WERI-Rb-1 (cell line): ENCODE results near the gene SVEP1.
"Not testable (repeated sequence)": the region's sequence is repeated elsewhere in the genome, so short reads cannot be mapped to it uniquely, and the experiment has no call there.

ENCODE experiments used
- DNase-seq: peaks from one replicate; pipeline ENCODE4 v3.0.0-alpha.2; 2020
- H3K27ac ChIP-seq: fragments of 250-450 bp; sonication (Bioruptor Pico); 2 replicates; pipeline ENCODE4 v1.5.1; 2020; ENCODE audit warnings: mild to moderate bottlenecking, moderate library complexity
- H3K27me3 ChIP-seq: fragments of 250-450 bp; sonication (Bioruptor Pico); 2 replicates; pipeline ENCODE4 v1.5.1; 2021; ENCODE audit warnings: mild to moderate bottlenecking, low read depth, moderate library complexity; ENCODE audit not compliant: insufficient read depth, severe bottlenecking
- H3K36me3 ChIP-seq: fragments of 250-450 bp; sonication (Bioruptor Pico); 2 replicates; pipeline ENCODE4 v1.5.1; 2020; ENCODE audit warnings: mild to moderate bottlenecking, moderate library complexity
- H3K4me3 ChIP-seq: 2 replicates; pipeline ENCODE4 v1.5.1; 2011; ENCODE audit warnings: low read depth, mild to moderate bottlenecking, control low read depth, low read length
- H3K9me3 ChIP-seq: fragments of 250-450 bp; sonication (Bioruptor Pico); 2 replicates; pipeline ENCODE4 v1.5.1; 2021; ENCODE audit warnings: mild to moderate bottlenecking, moderate library complexity; ENCODE audit not compliant: severe bottlenecking
- TF ChIP-seq, protein P1 (sequence below): IDR thresholded peaks from 2 replicates; pipeline ENCODE4 v1.5.1; 2011; ENCODE audit warnings: low read depth, mild to moderate bottlenecking, control low read depth, inconsistent platforms, low read length

SVEP1 gene

DNA sequence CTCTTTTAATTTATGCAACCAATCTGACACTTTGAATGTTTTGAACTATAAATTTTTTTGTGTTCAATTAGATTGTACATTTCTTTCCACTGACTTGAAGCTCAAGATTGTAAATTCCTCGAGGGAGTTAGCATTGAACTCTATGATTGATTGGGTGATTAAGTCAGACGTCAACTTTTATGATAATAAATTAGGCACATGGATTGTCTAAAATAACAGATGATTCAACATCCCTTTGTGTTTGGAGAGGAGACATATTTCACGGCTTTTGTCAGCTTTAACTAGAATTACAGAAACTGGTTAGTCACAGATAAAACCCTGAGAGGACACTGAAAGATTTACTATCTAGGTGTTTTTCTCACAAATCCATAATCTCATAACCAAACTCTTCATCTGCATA is 209.2 kb downstream of the SVEP1 start:
- no peak for DNase-seq

DNA sequence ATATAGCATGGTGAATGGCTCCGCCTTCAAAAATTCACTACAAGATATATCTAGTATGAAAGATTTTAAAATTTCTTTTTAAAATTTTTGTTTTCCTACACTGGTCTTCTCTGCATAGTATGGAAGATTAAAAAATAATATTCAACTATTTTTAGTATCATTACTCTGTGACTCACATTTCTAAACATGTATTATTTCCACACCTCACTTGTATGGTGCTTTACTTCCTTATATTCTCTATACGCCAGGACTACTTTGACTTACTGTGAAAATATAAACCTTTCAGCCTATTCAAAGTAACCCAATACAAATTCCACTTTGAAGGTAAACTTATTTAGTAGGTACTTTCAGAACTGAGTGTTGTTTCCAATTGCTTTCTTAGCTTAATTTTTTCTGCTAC is 215.1 kb downstream of the SVEP1 start:
- TF ChIP-seq, protein P1, sequence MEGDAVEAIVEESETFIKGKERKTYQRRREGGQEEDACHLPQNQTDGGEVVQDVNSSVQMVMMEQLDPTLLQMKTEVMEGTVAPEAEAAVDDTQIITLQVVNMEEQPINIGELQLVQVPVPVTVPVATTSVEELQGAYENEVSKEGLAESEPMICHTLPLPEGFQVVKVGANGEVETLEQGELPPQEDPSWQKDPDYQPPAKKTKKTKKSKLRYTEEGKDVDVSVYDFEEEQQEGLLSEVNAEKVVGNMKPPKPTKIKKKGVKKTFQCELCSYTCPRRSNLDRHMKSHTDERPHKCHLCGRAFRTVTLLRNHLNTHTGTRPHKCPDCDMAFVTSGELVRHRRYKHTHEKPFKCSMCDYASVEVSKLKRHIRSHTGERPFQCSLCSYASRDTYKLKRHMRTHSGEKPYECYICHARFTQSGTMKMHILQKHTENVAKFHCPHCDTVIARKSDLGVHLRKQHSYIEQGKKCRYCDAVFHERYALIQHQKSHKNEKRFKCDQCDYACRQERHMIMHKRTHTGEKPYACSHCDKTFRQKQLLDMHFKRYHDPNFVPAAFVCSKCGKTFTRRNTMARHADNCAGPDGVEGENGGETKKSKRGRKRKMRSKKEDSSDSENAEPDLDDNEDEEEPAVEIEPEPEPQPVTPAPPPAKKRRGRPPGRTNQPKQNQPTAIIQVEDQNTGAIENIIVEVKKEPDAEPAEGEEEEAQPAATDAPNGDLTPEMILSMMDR: no peak
- Histone ChIP-seq H3K4me3 (no peak overlapping the region), H3K36me3 (no peaks in the 10 kb centered on the region), H3K27ac (no peak overlapping the region), H3K9me3 (peaks cover 3% of the 10 kb centered on the region), H3K27me3 (peaks cover 71% of the 10 kb centered on the region)
- no peak for DNase-seq

More for the DNA sequence above, 209.2 kb downstream of the SVEP1 start:
- Histone ChIP-seq H3K27ac (no peak overlapping the region), H3K36me3 (no peaks in the 10 kb centered on the region), H3K9me3 (no peaks in the 10 kb centered on the region), H3K4me3 (no peak overlapping the region), H3K27me3 (peaks cover 94% of the 10 kb centered on the region)
- TF ChIP-seq, protein P1: no peak

DNA sequence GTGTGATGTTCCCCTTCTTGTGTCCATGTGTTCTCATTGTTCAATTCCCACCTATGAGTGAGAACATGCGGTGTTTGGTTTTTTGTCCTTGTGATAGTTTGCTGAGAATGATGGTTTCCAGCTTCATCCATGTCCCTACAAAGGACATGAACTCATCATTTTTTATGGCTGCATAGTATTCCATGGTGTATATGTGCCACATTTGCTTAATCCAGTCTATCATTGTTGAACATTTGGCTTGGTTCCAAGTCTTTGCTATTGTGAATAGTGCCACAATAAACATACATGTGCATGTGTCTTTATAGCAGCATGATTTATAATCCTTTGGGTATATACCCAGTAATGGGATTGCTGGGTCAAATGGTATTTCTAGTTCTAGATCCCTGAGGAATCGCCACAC is 220.5 kb downstream of the SVEP1 start:
- H3K4me3 ChIP-seq, H3K9me3 ChIP-seq, H3K36me3 ChIP-seq, H3K27ac ChIP-seq, DNase-seq: not testable (repeated sequence)
- H3K27me3 ChIP-seq: peaks cover 54% of the 10 kb centered on the region

DNA sequence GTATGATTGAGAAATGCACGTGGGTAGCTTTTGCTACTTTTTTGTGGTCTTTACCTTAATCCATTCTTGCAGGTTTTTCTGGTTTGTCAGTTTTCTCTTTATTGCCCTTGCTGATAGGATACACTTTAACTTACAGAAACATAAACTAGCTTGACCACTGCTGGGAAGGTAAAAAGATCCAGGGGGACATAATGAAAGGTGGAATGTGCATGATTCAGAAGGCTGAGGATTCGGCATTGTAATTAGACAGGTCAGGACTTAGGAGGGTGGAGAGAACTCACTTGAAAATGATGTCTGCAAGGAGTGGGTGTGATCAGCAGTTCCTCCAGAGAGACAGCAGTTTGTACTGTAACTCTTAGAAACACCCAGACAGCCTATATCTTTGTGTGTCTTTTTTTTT is 222.0 kb downstream of the SVEP1 start:
- H3K36me3 ChIP-seq: no peaks in the 10 kb centered on the region
- H3K27ac ChIP-seq: no peak overlapping the region

DNA sequence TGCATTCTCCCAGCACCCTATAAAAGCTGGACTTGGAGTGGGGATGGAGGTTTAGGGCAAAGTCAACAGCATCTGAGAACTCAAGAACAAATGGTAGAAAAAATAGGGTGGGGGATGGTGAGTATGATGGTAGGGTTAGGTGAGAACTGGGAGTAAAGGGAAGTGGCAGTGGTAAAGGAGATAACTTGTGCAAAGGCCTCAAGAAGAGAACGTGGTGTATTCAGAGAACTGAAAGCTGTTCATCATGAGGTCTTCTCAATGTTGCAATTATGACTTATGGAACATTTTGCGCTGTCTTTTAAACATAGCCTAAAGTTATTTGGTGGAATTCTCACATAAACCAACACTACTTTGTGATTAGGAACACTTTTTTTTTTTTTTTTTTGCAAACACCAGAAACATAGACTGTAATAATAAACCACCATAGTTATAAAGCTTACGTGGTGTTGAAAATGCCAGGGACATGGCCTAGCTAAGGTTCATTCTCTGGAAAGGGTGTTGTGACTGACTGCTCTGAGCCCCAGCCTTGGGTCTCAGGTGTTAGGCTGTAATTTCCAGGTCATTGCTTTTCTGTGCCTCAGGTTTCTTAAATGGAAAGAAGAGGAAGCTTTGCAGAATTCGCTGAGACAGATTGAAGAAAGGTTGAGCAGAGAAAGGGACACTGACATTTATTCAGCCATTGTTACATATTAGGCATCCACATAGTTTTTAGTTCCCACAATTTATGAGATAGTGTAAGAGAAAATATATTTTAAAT is 222.7 kb downstream of the SVEP1 start:
- Histone ChIP-seq H3K4me3 (no peak overlapping the region), H3K27me3 (peaks cover 66% of the 10 kb centered on the region), H3K9me3 (peaks cover 3% of the 10 kb centered on the region), H3K36me3 (no peaks in the 10 kb centered on the region), H3K27ac (no peak overlapping the region)
- no peak for DNase-seq
- TF ChIP-seq, protein P1: no peak

More for the DNA sequence above, 222.0 kb downstream of the SVEP1 start:
- H3K4me3 ChIP-seq: no peak overlapping the region
- H3K9me3 ChIP-seq: peaks cover 3% of the 10 kb centered on the region
- no peak for DNase-seq
- TF ChIP-seq, protein P1: no peak
- H3K27me3 ChIP-seq: peaks cover 59% of the 10 kb centered on the region

DNA sequence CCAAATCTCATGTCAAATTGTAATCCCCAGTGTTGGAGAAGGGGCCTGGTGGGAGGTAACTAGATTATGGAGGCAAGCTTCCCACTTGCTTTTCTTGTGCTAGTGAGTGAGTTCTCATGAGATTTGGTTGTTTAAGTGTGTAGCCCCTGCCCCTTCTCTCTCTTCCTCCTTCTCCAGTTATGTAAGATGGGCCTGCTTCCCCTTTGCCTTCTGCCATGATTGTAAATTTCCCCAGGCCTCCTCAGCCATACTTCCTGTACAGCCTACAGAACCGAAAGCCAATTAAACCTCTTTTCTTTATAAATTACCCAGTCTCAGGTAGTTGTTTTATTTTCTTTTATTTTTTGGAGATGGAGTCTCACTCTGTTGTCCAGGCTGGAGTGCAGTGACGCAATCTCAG is 223.6 kb downstream of the SVEP1 start:
- Histone ChIP-seq H3K9me3 (peaks cover 3% of the 10 kb centered on the region), H3K27me3 (peaks cover 68% of the 10 kb centered on the region)

More for the DNA sequence above, 223.6 kb downstream of the SVEP1 start:
- DNase-seq: no peak
- Histone ChIP-seq H3K4me3 (no peak overlapping the region), H3K36me3 (no peaks in the 10 kb centered on the region), H3K27ac (no peak overlapping the region)
- TF ChIP-seq, protein P1: no peak
